HG02588 (cell line): Measurements from ENCODE around the gene PRAMEF12.
"Not testable (repeated sequence)": the region's sequence is repeated elsewhere in the genome, so short reads cannot be mapped to it uniquely, and the experiment has no call there.

Experiments
- ATAC-seq: cut with Tn5 transposase; IDR thresholded peaks from one replicate; pipeline ENCODE4 v1.9.1; 2021; ENCODE audit warnings: mild to moderate bottlenecking, moderate library complexity; ENCODE audit not compliant: unreplicated experiment

PRAMEF12 gene

DNA sequence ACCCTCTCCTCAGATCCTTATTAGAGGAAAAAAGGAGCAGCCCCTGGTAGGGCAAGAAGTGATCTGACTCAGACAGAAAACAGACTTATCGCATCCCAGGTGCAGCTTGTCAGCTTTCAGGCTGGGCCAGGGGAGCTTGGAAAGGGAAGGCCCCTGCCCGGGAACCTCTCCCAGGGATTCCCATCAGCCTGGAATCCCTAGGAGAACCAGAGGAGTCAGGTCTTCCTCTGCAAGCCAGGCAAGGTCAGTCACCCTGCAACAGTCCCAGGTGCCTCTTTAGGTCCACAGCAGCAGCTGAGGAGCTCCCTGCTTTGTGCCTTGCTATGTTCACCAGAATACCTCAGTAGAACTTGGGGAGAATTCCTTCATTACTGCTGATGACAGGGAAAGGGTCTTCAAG is 2.9 kb upstream of the PRAMEF12 start:
- ATAC-seq = no peak

DNA sequence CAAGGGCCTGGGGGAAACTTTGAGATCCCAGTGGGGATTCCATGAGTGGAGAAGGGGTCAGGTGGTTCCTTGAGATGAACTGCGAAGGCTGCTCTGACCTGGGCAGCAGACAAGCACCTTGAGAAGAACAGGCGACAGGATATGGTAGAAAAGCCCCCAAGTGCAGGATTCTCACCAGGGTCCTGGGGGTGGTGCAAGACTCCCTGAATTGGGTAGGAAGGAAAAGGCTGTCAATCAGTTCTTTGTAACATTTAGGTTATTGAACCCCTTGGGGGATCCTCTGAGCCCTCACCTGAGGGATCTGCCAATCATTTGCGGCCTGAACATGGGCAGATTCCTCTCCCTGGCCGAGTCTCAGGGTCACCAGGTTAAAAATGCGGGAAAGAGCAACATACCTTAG is 2.4 kb upstream of the PRAMEF12 start:
- ATAC-seq = no peak

GRCh38 chr1:12772520-12772919 is 1.0 kb upstream of the PRAMEF12 start:
- no peak for ATAC-seq

- no peak for ATAC-seq
Measured at GRCh38 chr1:12774801-12775345, 1.3 kb downstream of the PRAMEF12 start.

DNA sequence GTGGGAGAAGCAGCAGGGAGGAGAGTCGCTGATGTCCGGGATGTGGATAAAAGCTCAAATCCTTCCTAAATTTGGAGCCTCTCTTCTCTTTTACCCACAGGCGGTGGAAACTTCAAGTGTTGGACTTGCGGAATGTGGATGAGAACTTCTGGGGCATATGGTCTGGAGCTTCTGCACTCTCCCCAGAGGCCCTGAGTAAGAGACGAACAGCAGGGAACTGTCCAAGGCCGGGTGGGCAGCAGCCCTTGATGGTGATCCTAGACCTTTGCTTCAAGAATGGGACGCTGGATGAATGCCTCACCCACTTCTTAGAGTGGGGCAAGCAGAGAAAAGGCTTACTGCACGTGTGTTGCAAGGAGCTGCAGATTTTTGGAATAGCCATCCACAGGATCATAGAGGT is 1.9 kb downstream of the PRAMEF12 start:
- no peak for ATAC-seq

DNA sequence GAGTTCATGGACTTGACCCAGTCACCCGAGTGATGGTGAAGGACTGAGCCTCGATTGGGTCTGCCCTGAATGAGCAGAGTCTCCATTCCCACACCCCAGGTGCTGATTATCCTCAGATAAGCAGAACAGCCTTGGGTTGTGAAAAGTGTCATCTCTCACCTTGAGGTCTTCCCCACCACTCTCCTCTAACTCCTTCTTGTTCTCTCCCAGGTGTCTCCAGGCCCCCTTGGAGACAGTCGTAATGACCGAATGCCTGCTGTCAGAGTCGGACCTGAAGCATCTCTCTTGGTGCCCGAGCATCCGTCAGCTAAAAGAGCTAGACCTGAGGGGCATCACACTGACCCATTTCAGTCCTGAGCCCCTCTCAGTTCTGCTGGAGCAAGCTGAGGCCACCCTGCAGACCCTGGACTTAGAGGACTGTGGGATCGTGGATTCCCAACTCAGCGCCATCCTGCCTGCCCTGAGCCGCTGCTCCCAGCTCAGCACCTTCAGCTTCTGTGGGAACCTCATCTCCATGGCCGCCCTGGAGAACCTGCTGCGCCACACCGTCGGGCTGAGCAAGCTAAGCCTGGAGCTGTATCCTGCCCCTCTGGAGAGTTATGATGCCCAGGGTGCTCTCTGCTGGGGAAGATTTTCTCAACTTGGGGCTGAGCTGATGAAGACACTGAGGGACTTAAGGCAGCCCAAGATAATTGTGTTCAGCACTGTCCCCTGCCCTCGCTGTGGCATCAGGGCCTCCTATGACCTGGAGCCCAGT is 3.4 kb downstream of the PRAMEF12 start:
- no peak for ATAC-seq

DNA sequence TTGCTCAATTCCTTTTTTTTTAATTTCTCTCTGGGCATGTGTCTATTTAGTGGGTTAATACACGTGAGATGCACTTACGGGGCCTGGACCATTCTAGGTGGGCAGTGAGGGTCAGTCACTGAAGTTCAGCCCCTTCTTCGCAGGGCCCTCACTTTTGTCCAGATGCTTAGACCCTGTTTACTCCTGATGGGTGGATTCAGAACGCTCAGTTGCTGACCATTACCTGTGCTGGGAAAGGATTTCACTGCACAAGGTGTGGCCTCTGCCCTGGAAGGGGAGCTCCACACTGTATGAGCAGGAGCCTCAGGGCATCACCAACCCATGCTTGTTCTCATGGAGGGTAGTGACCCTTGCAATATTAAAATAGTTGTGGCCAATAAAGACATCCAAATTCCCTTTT is 4.5 kb downstream of the PRAMEF12 start:
- no peak for ATAC-seq

DNA sequence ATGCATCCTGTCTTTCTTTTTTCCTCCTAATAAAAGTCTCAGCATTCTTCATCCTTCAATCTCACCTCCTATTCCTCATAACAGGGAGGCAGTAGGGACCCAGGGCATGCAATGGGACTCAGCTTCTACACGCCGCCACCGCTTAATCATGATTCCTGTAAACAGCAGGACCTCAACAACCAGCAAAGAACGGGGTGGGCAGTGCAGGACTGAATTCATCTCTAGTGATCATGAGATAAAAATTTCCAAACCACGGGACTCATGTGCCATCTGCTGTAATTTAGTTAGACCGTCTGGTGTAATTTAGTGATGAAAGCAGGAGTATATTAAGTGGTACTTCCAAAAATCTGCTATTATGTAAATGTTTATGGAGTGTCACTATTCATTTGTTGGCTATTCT is 5.4 kb downstream of the PRAMEF12 start:
- ATAC-seq = no peak

GRCh38 chr1:12781488-12781887 is 8.0 kb downstream of the PRAMEF12 start:
- ATAC-seq = not testable (repeated sequence)

DNA sequence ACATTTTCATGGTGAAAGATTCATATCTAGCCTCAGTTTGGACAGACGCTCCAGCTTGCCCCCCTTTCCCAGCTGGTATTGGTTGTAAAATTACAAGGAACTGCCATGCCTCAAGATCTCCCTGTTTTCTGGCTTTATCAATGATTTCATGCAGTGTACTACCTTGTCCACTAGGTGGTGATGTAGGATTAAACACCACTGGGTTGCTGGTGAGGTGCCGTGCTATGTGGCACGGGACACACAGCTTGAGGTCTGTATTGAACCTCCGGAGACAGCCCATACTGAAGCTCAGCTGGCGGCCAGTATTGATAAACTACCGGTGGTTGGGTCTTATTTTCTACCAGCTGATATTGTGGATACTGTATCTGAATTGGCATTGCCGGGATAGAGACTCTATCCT is 10.2 kb downstream of the PRAMEF12 start:
- ATAC-seq = not testable (repeated sequence)

DNA sequence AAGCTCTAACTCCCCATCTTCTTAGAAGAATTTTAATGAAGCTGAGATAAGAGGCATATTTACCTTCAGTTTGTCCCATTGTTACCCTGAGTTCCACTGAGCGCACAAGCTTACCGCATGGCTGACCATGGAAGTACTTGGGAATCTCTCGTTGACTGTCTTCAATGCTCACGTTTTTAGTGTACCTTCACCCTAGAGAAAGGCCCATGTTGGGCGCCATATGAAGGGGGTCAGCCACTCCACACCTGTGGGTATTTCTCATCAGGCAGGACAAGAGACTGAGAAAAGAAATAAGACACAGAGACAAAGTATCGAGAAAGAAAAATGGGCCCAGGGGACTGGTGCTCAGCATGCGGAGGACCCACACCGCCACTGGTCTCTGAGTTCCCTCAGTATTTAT is 11.2 kb downstream of the PRAMEF12 start:
- ATAC-seq = not testable (repeated sequence)

DNA sequence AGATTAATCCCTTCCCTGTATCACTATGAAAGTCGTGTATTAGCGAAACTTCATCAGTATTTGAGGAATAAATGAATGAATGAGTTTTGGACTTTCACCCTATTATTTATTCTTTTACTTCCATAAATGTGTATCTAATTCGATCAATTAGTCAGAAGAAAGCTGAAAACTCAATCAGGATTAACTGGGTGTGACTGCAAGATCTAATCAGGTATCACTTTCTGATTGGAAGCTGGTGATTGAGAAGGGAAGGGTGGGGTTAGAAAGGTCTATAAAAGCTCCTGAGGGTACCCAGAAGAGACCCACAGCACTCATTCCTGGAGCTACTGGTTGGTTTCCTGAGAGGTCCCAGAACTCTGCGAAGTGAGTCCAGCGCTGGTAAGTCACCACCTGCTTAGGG is 17.6 kb downstream of the PRAMEF12 start, which contains the start of gene PRAMEF1:
TSS of gene PRAMEF1 (plus strand) at position 301 of the 400 bp plus-strand sequence. CDS start 1,831 bp downstream, outside the sequence.
- not testable (repeated sequence) for ATAC-seq

GRCh38 chr1:12798911-12799310 is 25.4 kb downstream of the PRAMEF12 start:
- no peak for ATAC-seq

- ATAC-seq = no peak
Measured at GRCh38 chr1:12799730-12800129, 26.2 kb downstream of the PRAMEF12 start.

- no peak for ATAC-seq
Measured at GRCh38 chr1:12809933-12810332, 36.4 kb downstream of the PRAMEF12 start.

DNA sequence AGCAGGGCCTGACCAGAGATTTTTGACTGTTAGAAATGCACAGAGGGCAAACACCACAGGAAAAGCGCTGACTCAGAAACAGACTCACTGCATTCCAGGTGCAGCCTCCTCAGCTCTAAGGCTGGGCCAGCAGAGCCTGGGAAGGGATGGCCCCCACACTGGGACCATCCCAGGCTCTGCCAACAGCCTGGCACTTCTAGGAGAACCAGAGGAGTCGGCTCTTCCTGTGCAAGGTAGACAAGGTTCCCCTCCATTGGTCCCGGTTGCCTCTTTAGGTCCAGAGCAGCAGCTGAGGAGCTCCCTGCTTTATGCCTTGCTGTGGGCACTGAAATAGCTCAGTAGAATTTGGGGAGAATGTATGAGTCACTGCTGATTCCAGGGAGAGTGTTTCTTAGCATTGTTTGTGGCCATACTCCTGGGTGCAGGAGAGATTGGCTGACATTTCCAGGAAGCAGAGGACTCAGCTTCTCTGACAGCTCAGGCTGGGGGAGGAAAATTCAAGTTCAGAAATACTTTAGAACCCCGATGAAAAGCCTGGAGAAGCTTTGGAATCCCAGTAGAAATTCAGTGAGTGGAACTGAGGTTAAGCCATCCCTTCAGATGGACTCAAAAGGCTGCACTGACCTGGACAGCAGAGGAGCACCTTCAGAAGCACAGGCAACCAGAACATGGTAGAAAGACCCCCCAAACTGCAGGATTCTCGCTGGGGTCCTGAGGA is 37.3 kb downstream of the PRAMEF12 start:
- no peak for ATAC-seq

DNA sequence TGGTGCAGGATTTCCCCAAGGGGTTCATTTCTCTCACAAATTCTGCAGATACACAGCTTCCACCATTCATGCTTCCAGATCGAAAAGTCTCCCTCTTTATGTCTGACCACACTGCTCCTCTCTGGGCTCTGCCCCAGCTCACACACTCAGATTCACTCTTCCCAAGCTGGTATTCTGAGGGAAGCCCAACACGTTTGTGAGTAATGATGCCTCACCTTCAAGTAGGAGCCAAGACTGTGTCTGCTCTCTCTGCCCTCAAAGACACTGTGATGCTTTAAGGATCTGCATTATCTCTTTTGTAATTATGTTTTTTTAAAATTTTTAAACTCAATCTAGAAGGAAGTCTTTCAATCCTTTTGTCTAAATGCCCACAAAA is 37.9 kb downstream of the PRAMEF12 start:
- ATAC-seq = no peak

- not testable (repeated sequence) for ATAC-seq
Measured at GRCh38 chr1:12819061-12819460, 45.5 kb downstream of the PRAMEF12 start.
